Muscle of arm (tissue), 12 donors: ENCODE measurements around the gene ICA1. TPM values are rescaled to one million over a fixed set of nuclear protein-coding genes. Genes with fewer than 3 reads are reported as not detected.

Experiments
- DNase-seq: peaks from one replicate; pipeline ENCODE4 v3.0.0-alpha.2; 2013
- polyA plus RNA-seq, 12 donors: library from polyadenylated mRNA; unstranded; fragments of 120-200 nt; gene quantifications; one replicate each; pipeline ENCODE4 v1.2.1, GENCODE V29; 2013; ENCODE audit not compliant: insufficient read length in 12 of 12

ICA1 gene
- polyA plus RNA-seq, 12 donors = 3.0 to 40.9 (median 5.9) TPM; not detected in 1

DNA sequence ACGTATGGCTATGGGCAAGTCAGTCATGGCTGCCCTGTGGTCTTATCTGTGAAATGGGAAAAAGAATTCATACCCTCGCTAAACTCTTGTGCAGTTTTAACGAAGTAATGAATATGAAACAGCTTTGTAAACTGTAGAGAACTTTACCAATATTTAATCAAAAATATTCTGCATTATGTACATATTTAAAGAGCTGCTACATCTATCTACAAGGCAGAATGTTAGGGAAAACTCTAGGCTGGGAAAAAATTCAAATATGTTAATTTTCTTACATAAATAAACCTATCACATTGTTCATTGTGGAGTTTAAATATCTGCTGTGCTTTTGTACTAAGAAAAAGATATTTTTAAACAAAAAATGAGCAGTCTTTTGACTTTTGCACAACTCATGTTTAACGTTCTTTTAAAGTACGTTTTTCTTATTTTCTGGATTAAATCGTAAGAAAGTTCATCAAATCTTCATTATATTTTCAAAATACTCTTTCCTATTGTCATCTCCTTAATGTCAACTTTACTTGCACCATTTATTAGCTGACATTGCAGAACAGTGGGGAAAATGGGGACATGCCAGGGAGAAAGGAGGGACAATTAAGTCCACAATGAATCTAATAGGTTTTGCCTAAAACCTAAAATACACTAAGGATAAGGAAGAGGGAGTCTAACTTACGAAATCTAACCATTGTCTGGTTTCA lies 57.5 kb downstream of the ICA1 start:
- DNase-seq = no peak

DNA sequence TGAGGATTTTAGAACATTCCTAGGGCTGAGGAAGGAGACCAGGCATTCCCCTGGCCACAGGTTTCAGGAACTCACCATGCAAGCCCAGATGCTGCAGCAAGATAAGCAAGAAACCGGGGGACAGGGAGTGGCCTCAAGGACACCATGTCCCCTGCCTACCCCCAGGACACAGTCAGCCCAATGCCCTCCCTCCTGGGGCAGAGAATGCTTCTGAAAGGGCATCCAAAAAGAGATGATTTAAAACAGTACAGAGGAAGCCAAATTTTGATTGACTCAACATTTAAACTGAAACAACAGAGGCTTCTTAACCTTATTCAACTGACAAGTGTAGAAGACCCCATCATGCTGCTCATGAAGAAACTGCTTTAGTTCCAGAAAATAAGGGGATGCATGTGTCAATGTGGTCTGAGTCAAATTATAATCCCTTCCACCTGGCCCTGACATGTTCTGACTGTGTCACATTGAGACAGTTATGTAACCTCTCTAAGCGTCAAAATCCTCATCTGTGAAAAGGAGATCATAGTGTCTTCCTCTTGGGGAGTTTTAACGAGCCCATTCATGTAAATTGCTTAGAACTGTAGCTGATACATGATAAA lies 60.0 kb downstream of the ICA1 start:
- no peak for DNase-seq

DNA sequence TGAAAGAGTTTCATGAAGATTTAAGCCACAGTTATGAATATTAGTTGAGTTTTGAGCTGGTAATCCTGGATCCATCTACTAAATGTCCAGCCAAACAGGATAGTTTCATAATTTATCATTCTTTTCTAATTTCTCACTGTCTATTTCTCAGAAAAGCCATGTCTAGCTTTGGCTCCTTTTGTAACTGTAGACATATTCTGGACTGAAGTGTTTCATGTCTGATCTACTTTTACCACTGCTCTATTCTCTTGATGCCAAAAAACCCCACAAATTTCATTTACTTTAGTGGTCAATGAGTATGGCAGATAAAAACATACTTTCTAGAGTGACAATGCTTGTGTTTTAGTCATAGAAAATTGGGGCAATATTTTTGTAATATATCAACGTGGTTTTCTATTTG lies 61.2 kb downstream of the ICA1 start:
- DNase-seq = no peak

DNA sequence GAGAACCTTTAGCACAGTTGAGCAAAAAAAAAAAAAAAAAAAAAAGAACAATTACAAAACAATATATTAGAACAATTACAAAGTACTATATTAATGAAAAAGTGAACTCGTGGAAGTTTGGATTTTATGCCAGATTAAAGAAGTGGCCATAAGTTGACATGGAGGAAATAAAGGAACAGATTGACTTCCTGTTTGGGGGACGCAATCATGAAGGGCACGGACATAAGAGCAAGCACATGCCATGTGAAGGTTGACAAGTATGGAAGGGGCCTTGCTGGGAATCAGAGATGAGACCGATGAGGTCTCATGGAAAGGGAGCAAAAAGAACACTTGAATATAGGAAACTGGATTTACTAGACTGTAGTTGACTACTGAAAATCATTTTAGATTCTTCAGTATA lies 61.7 kb downstream of the ICA1 start:
- no peak for DNase-seq

DNA sequence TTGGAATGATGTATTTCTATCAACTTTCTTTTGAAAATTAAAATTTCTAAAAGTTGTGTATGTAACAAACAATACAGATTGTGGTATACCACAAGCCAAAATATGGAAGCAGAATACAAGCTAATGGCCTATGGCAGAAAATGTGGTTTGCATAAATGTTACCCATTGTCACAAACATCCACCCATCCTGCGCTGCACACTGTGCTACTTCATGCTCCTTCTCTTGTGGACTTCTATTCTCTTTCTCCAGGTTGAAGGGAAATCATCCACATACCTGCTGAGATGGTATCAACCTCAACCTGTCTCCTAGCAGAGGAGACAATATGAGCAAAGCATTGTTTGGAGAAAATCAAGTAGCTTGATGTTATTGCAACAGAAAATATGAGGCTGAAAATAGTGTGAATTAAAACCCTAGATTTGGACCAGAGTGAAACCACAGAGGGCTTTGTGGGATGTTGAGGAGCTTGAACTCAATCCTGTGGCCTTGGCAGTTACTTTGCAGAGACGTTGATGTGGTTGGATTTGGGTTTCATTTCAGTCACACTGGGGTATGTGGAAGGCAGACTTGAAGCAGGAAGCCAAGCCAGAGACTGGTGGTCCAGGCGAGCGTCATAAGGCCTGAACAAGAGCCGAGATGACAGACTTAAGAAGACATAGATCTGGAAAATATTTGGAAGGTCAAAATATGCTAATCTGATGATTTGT lies 63.8 kb downstream of the ICA1 start:
- no peak for DNase-seq

- DNase-seq = no peak
Observed at GRCh38 chr7:8192897-8193296, 69.1 kb downstream of the ICA1 start.

DNA sequence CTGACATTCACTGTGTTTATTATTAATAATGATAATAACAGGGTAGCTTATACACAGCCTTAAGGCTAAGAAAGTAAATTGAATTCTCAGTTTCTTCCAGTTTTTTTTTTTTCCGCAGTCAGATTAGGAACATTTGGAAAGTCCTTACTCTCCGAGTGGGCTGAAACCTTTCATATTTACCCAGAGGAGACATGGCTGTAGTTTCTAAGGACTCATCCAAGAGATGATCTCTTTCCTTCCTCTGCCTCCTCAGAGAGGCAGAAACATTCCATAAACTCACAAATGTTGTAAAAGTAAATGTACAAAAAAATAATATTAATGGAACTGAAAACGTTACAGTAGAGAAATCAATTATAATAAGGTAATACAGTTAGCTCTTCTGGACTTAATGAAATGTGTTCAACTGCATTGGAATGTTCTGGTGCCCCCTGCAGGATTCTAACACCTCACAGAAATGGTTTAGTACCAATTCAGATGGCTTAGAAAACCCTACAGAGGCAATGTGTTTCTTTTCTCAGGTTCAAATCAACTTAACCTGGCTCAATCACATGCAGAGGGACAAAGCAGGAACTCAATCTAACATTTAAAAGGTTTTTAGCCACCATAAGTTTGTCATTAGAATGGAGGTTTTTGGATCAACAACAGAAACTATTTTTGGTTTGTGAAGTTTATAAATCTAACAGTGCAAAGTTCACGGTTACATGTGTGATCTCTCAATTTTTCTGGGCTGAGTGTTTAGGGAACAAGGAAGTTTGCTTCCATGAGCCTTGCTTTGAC lies 71.7 kb downstream of the ICA1 start:
- DNase-seq = peak; percentile 64

DNA sequence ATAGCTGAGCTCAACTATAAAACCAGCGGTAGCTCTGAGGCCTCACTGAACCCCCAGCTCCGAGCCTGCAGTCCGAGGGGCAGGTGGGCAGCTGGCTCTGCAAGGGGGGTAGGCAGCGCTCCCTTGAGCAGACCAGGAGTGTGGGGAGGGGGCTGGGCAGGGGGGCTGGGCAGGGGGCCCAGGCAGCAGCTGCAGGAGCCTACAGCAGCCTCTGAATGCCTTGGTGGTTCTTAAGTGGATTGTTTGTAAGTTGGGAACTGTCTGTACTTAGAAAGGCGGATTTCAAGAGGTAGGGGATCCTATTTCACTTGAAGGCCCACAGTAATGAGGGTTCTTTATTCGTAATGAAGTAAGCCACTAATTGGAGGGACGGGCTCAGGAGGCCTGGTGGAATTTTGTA lies 72.3 kb downstream of the ICA1 start:
- no peak for DNase-seq

DNA sequence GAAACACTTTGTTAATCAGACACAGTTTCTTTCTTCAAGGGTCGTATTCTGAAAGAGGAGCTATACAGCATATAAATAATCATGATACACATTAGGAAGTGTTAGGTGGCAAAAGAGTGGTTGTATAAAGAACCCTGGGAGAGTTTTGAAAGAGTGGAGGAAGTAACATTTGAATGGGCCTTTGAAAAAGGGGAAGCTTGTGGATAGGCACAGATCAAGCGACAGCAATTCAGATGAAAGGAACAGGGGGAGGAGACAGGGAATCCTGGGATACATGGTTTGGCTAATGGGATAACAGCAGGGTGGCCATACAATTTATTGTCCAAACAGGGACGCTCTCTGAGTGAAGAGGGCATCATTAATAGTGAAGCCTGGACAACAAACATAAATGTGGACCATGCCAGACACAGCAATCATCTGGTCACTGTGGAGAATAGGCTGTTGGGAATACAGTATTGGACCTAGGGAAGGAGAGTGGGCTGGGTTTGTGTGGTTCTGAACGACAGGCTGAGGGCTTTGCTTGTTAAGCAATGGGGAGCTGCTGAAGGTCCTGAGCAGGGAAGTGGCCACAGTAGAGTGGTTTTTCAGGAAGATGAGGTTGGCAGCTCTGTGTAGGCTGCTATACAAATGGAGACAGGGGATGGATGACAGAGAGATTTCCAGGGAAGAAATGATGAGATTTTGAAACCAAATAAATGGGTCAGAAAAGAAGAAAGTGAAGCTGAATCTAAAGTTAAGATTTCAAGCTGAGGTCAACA lies 75.9 kb downstream of the ICA1 start:
- no peak for DNase-seq

- no peak for DNase-seq
Observed at GRCh38 chr7:8184221-8184620, 77.7 kb downstream of the ICA1 start.

DNA sequence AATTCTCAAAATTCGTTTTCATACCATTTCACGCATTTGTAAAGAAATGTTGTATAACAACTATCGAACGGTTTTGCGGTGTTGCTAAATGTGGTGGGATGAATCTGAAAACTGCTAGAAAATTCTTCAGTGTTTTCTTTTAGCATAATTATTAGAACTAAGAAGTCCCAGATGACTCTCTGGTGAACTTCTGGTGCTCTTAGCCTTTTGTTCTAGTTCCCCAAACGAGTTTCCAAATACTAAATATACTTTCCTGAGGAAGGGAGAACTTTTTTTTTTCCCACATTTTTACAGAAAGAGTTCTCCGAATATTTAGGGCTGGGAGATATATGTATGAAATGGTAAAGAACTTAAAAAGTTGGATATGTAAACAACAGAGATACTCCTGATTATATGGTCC lies 82.5 kb downstream of the ICA1 start:
- no peak for DNase-seq

GRCh38 chr7:8178353-8178752 lies 83.6 kb downstream of the ICA1 start:
- no peak for DNase-seq

DNA sequence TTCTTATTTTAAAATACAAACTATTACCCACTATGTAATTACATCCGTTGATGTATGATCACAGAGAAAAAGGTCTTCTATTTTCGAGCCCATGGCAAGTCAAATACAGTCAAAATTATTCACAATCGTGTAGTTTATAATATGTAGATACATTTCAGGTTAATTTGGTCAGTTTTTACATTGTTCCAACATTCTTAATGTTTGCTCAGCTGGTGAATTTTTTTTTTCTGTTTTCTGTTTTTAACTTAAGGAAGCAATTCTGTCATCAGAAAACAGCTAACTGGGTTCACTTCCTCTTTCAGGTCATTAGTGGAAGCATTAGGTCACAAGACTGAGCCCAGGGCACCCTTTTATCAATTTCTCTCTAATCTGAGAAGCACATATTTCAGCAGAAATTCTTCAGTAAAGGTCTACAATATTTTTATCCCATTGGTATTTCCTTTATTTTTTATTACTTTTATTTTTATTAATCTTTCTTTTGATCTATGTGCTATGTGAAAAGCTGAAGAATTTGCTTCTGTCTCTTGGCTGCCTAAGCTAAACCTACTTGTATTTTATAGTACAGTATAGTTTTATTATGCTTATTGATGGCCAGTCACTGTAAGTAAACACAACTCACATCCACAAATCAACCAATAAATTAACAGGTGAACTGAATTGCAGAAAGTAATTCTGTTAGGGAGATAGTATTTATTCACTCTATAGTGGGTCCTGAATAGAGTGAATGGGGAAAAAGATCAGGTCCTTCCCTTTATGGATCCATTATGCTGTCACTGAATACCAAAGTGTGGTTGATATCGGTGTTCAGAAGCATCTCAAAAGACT lies 84.6 kb downstream of the ICA1 start:
- no peak for DNase-seq

DNA sequence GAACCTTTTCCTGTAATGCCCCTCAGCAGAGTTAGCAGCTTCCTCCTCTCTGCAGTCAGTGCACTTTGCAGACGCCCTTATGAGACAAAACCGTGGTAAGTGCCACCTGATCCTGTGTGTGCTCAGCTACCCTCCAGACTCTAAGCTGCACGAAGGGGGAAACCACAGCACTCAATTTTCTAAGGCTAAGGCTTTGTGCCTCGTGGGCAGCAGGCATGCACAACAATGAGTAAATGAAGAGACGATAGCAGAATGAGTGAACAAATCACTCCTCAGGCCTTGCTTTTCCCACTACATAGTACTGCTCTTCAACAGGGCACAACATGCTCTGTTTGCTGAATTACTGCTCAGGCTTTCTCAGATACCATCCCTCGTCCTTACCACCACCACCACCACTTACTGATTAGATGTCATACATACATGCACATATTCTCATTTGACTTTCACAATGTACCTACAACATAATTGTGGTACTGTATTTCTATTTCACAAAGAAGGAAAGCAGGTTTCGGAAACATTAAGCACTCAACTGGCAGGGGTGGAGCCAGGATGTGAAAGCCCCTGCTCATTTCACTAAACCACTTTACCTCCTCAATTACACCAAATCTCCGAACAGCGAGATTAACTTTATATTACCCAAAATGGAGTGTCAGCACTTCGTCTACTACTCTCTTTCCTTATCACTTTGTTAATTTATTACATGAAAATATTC lies 85.4 kb downstream of the ICA1 start:
- DNase-seq = no peak

- no peak for DNase-seq
Observed at GRCh38 chr7:8175929-8176369, 86.0 kb downstream of the ICA1 start.

GRCh38 chr7:8172372-8173354 lies 89.3 kb downstream of the ICA1 start:
- no peak for DNase-seq

- no peak for DNase-seq
Observed at GRCh38 chr7:8169171-8169570, 92.8 kb downstream of the ICA1 start.

DNA sequence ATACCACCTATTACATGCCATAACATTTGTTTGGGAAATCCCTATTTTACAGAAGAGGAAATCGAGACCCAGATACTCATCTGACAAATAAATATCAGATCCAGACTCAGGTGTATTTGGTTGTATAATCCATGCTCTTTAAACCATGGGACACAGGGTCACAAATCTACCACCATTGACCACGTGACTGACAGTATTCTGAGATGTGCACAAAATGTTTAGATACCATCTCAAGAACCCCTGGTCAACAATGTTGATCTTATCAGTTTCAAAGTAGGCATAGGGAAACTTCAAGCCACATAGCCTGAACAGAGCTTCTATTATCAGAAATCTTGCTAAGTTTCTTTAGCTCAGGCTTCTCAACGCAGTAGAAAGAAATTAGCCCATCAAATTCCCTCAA lies 93.6 kb downstream of the ICA1 start:
- no peak for DNase-seq

- DNase-seq = no peak
Observed at GRCh38 chr7:8165150-8165549, 96.8 kb downstream of the ICA1 start.
